ENCODE data around the gene IRX2.

The IRX2 gene

DNA sequence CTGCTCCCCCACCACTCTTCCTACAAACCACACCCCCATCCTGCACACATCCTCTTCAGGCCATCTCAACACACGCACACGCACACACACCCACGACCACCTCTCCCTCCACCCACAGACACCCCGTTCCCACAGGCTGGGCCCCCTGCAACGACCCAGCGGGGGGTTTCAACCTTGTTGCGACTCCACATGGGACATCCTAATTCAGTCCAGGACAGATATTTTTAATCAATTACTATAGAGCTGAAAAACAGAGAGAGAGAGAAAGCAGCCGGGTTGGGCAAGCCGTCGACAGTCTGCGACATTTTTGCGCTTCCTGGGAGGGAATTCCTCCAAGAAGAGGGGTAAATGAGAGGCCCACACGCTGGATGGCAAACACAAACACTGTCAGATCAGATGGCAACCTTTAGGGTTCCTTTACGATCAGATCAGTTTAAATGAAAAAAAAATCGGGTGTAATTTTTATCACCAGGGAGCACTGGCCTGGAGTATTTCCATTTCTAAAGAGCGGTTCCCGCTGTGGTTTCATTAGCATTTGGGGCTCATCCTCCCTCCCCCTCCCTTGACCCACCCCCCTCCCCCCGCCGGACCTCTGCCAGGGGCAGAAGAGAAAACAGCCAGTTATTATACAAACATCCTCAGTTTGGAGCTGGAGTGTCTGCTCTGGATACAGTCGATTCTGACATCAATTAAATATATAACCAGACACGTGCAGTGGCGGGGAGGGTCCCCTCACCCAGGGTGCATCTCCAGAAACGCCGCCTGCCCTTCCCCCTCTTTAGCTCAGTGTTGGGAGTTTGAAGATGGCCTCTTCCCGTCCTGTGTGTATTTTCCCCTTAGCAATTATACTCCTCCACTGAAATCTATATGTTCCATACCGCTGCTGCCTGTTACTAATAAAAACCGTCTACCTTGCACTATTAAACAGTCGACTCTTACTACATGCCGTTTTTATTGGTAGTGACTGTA is 2.3 kb upstream of the IRX2 start:
- no peak overlapping the region for H3K4me3 ChIP-seq (ENCODE audit: low read length)
- TF ChIP-seq EZH2 (optimal IDR thresholded peaks at IDR 0.05; ENCODE audit: low read depth, low read length) (no peak), EZH2phosphoT487 (IDR thresholded peaks at IDR 0.05; ENCODE audit: low read length) (no peak)
- TF ChIP-seq, protein P1, sequence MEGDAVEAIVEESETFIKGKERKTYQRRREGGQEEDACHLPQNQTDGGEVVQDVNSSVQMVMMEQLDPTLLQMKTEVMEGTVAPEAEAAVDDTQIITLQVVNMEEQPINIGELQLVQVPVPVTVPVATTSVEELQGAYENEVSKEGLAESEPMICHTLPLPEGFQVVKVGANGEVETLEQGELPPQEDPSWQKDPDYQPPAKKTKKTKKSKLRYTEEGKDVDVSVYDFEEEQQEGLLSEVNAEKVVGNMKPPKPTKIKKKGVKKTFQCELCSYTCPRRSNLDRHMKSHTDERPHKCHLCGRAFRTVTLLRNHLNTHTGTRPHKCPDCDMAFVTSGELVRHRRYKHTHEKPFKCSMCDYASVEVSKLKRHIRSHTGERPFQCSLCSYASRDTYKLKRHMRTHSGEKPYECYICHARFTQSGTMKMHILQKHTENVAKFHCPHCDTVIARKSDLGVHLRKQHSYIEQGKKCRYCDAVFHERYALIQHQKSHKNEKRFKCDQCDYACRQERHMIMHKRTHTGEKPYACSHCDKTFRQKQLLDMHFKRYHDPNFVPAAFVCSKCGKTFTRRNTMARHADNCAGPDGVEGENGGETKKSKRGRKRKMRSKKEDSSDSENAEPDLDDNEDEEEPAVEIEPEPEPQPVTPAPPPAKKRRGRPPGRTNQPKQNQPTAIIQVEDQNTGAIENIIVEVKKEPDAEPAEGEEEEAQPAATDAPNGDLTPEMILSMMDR (IDR thresholded peaks at IDR 0.05; ENCODE audit: low read length), result no peak

DNA sequence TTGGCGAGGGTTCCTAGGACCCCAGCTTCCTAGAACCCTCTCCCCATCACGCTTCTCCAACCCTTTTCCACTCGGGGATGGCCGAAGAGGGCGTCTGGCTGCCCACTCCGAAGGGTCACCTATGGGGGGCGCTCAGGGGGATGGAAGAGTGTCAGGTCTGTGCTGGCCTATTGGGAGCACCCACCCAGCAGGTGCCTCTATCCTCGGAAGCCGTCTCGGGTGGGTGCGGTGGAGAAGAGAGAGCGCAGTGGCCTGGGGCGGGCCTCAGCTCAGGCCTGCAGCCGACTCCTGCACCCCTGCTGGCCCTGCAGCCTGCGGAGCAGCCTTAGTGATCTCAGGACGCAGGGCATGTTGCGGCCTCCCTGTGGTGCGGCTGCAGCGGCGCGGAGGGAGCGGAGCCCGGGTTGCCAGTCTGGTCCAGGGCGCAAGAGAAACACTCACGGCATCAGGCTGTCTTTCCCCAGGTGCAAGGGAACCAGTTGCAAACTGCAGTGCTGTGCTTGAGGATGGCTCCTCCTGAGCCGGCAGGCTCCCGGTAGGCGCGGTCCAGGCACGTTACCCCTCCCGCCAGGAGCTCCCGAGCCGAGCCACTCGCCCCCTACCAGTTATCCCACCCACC is 1.5 kb upstream of the IRX2 start:
- H3F3A ChIP-seq (ENCODE audit: insufficient read depth, low read length), result no peaks in the 10 kb centered on the region
- H4K20me1 ChIP-seq (ENCODE audit: insufficient read depth, low read length), result no peaks in the 10 kb centered on the region
- no peaks in the 10 kb centered on the region for H3K9me3 ChIP-seq (replicated peaks; ENCODE audit: insufficient read depth, low read length)
- no peak overlapping the region for H3K27ac ChIP-seq (ENCODE audit: low read length)
- H3K27me3 ChIP-seq (replicated peaks; ENCODE audit: insufficient read depth, low read length), result no peaks in the 10 kb centered on the region
- no peak overlapping the region for H3K4me2 ChIP-seq (ENCODE audit: low read depth, low read length)
- TF ChIP-seq EZH2phosphoT487 (IDR thresholded peaks at IDR 0.05; ENCODE audit: low read length), result no peak
- no peak for TF ChIP-seq EZH2 (optimal IDR thresholded peaks at IDR 0.05; ENCODE audit: low read depth, low read length)
- TF ChIP-seq, protein P1 (IDR thresholded peaks at IDR 0.05; ENCODE audit: low read length), result no peak
- no peak overlapping the region for H2AFZ ChIP-seq (ENCODE audit: low read length)
- H3K4me3 ChIP-seq (ENCODE audit: low read length), result no peak overlapping the region
- DNase-seq, result no peak
- H3K9me2 ChIP-seq (replicated peaks; ENCODE audit: insufficient read depth, low read length), result no peaks in the 10 kb centered on the region
- no peaks in the 10 kb centered on the region for H3K36me3 ChIP-seq (replicated peaks; ENCODE audit: insufficient read depth, low read length)
- no peaks in the 10 kb centered on the region for H3K79me2 ChIP-seq (ENCODE audit: low read length)
- no peaks in the 10 kb centered on the region for H3K4me1 ChIP-seq (ENCODE audit: low read length)
- no peak overlapping the region for H3K9ac ChIP-seq (ENCODE audit: low read length)

More for the DNA sequence above, 2.3 kb upstream of the IRX2 start:
- Histone ChIP-seq H2AFZ (ENCODE audit: low read length) (no peak overlapping the region), H3K9ac (ENCODE audit: low read length) (no peak overlapping the region), H3K27ac (ENCODE audit: low read length) (no peak overlapping the region), H3K4me1 (ENCODE audit: low read length) (no peaks in the 10 kb centered on the region), H3K36me3 (replicated peaks; ENCODE audit: insufficient read depth, low read length) (no peaks in the 10 kb centered on the region), H3K9me2 (replicated peaks; ENCODE audit: insufficient read depth, low read length) (no peaks in the 10 kb centered on the region), H3K79me2 (ENCODE audit: low read length) (no peaks in the 10 kb centered on the region), H3F3A (ENCODE audit: insufficient read depth, low read length) (no peaks in the 10 kb centered on the region), H3K27me3 (replicated peaks; ENCODE audit: insufficient read depth, low read length) (no peaks in the 10 kb centered on the region), H4K20me1 (ENCODE audit: insufficient read depth, low read length) (no peaks in the 10 kb centered on the region), H3K9me3 (replicated peaks; ENCODE audit: insufficient read depth, low read length) (0 out of 2 replicates have a peak, but pooled peaks cover 2% of the 10 kb centered on the region), H3K4me2 (ENCODE audit: low read depth, low read length) (no peak overlapping the region)
- DNase-seq, result no peak

DNA sequence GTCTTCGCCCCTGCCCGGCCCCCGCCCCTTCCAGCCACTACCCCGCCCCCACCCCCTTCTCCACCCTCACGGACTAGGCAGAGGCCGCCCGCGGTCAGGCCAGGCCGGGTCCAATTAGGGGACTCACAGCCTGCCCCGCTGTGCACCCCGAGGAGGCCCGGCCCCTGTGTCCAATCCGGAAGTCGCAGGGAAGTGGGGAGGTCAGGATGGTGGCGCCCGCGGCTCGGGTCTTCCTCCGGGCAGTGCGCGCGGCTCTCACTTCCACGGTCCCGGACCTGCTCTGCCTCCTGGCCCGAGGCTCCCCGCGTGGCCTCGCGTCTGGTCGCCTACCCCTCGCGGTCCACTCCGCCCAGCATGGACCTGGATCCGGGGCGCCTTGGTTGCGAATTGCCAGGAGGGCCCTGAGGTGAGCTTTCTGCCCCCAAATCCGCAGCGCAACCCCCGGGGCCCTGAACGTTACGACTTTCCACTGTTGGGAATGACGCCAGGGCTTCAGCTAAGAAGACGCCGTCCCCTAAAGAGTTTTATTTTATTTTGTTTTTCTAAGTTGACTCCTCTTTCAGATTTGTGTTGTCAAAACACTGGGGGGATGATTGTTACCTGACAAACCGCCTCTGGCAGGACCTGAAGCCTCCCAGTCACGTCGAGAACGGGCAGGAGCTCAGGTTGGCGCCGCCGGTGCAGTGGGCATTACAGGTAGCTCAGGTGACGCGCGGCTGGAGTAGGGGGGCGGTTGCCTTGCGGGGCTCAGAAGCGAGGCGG is 763 bp upstream of the IRX2 start:
- Histone ChIP-seq H2AFZ (ENCODE audit: low read length) (no peak overlapping the region), H3K27me3 (replicated peaks; ENCODE audit: insufficient read depth, low read length) (no peaks in the 10 kb centered on the region), H3K4me2 (ENCODE audit: low read depth, low read length) (no peak overlapping the region), H3K9ac (ENCODE audit: low read length) (no peak overlapping the region), H3K9me3 (replicated peaks; ENCODE audit: insufficient read depth, low read length) (no peaks in the 10 kb centered on the region), H3K4me3 (ENCODE audit: low read length) (no peak overlapping the region), H3K4me1 (ENCODE audit: low read length) (no peaks in the 10 kb centered on the region), H3K27ac (ENCODE audit: low read length) (no peak overlapping the region), H3F3A (ENCODE audit: insufficient read depth, low read length) (no peaks in the 10 kb centered on the region), H4K20me1 (ENCODE audit: insufficient read depth, low read length) (no peaks in the 10 kb centered on the region), H3K9me2 (replicated peaks; ENCODE audit: insufficient read depth, low read length) (no peaks in the 10 kb centered on the region), H3K79me2 (ENCODE audit: low read length) (no peaks in the 10 kb centered on the region), H3K36me3 (replicated peaks; ENCODE audit: insufficient read depth, low read length) (no peaks in the 10 kb centered on the region)
- TF ChIP-seq EZH2 (optimal IDR thresholded peaks at IDR 0.05; ENCODE audit: low read depth, low read length), result no peak
- TF ChIP-seq EZH2phosphoT487 (IDR thresholded peaks at IDR 0.05; ENCODE audit: low read length), result no peak
- TF ChIP-seq, protein P1 (IDR thresholded peaks at IDR 0.05; ENCODE audit: low read length), result no peak
- DNase-seq, result no peak
